ENCODE results near the gene TCF12. TPM values are rescaled to one million over a fixed set of nuclear protein-coding genes. Genes with fewer than 3 reads are reported as not detected.
"Not testable (repeated sequence)": the region's sequence is repeated elsewhere in the genome, so short reads cannot be mapped to it uniquely, and the experiment has no call there.

TCF12 gene
- total RNA-seq, 1 donor from 2014 or later = 149 TPM

DNA sequence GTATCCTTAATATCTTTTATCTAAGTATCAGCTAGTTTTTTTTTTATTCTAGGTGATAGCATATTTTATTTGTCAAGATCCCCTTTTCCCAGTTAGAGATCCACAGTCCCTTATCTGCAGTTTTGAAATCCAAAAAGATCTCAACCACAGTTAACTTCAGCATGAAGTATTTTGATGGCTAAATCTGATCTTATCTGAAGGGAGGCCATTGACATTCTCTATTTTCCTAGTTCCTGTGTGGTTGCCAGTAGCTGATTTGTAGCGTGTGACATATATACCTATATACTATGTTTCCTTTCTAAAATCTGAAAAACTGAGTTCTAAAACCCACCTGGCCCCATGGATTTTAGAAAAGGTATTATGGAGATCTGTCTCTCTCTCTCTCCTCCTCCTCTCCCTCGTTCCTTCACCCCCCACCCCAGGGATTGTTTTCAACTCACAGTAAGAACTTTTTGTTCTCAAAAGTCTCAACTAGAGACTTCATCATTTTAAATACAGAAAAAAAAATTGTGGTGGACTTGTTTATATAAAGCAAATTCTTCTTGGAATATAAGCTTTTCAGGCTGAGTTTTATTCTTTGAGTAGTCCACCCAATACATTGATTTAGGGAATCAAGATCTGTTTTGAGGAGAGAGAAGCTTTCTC lies 12.3 kb downstream of the TCF12 start:
- peaks cover under 1% of the 10 kb centered on the region for H3F3A ChIP-seq (ENCODE audit: low read depth)
- no peak overlapping the region for H3K4me2 ChIP-seq
- H3K9ac ChIP-seq = no peak overlapping the region
- H3K4me1 ChIP-seq = peaks cover 44% of the 10 kb centered on the region
- Mint-ChIP-seq H3K27ac (no peak overlapping the region), H3K27me3 (ENCODE audit: insufficient read depth, low read depth) (no peaks in the 10 kb centered on the region), H3K4me1 (peaks cover 7% of the 10 kb centered on the region), H3K36me3 (peaks cover 70% of the 10 kb centered on the region), H3K9me3 (peaks cover 21% of the 10 kb centered on the region), H3K4me3 (no peak overlapping the region)
- no peaks in the 10 kb centered on the region for H3K27me3 ChIP-seq
- no peaks in the 10 kb centered on the region for H3K9me3 ChIP-seq (ENCODE audit: low read depth)
- H2AFZ ChIP-seq (replicated peaks) = no peak overlapping the region
- H3K36me3 ChIP-seq = peaks cover 1% of the 10 kb centered on the region
- peaks cover 100% of the 10 kb centered on the region for H3K79me2 ChIP-seq (ENCODE audit: low read depth)
- no peak overlapping the region for H3K4me3 ChIP-seq
- peaks cover 76% of the 10 kb centered on the region for H4K20me1 ChIP-seq (ENCODE audit: low read depth)
- no peak overlapping the region for H3K27ac ChIP-seq
- TF ChIP-seq EZH2 (IDR thresholded peaks at IDR 0.05) = no peak
- TF ChIP-seq, protein P1, sequence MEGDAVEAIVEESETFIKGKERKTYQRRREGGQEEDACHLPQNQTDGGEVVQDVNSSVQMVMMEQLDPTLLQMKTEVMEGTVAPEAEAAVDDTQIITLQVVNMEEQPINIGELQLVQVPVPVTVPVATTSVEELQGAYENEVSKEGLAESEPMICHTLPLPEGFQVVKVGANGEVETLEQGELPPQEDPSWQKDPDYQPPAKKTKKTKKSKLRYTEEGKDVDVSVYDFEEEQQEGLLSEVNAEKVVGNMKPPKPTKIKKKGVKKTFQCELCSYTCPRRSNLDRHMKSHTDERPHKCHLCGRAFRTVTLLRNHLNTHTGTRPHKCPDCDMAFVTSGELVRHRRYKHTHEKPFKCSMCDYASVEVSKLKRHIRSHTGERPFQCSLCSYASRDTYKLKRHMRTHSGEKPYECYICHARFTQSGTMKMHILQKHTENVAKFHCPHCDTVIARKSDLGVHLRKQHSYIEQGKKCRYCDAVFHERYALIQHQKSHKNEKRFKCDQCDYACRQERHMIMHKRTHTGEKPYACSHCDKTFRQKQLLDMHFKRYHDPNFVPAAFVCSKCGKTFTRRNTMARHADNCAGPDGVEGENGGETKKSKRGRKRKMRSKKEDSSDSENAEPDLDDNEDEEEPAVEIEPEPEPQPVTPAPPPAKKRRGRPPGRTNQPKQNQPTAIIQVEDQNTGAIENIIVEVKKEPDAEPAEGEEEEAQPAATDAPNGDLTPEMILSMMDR (IDR thresholded peaks at IDR 0.05) = no peak
- no peak for TF ChIP-seq EZH2phosphoT487 (IDR thresholded peaks at IDR 0.05)
- DNase-seq (ENCODE audit: low spot score) = no peak

DNA sequence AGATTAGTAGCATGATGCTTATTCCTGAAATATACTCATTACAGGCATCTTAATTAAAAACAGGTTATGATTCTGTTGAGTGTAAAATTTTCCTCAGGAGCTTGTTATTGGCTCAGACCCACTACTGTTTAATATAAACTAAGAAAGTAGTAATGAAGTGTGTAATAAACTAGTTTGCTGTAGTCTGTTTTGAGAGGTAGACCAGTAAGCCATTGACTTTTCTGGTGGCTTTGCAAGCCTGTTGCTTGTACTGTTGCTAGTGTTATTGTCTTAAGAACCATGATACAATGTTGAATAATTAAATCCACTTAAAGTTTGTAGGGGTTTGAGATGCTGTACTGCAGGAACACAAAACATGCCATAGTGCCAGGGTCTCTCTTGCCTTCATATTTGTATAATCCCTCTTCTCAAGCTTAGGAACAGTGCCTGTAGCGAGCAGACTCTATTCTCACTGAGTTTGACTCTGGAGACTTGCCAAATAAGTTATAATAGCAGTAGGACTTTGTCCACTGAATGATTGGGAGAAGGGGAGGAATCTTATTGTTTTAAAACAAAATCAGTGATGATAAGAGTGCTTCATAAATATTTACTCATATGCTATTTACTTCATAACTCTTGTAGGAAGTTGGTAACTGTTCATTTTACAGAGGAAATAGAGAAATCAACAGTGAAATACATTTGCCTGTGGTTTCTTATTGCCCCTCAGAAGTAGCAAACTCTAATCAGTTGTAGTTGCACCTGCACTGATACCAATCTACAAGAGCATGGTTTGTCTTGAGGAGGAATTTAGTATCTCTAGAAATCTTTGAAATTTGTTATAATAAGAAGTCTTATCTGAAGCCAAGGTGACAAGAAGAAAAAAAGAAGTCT lies 13.4 kb downstream of the TCF12 start:
- Mint-ChIP-seq H3K36me3 (peaks cover 74% of the 10 kb centered on the region), H3K27me3 (ENCODE audit: insufficient read depth, low read depth) (no peaks in the 10 kb centered on the region), H3K4me3 (no peak overlapping the region), H3K27ac (no peak overlapping the region), H3K9me3 (peaks cover 32% of the 10 kb centered on the region), H3K4me1 (peaks cover 5% of the 10 kb centered on the region)
- Histone ChIP-seq H3K4me1 (peaks cover 40% of the 10 kb centered on the region), H2AFZ (replicated peaks) (no peak overlapping the region), H3F3A (ENCODE audit: low read depth) (no peaks in the 10 kb centered on the region), H3K9me3 (ENCODE audit: low read depth) (no peaks in the 10 kb centered on the region), H3K79me2 (ENCODE audit: low read depth) (peaks cover 100% of the 10 kb centered on the region), H3K36me3 (peaks cover 5% of the 10 kb centered on the region), H3K4me3 (no peak overlapping the region), H3K4me2 (no peak overlapping the region), H3K27ac (no peak overlapping the region), H3K27me3 (no peaks in the 10 kb centered on the region), H4K20me1 (ENCODE audit: low read depth) (peaks cover 66% of the 10 kb centered on the region), H3K9ac (no peak overlapping the region)
- TF ChIP-seq EZH2phosphoT487 (IDR thresholded peaks at IDR 0.05) (no peak), EZH2 (IDR thresholded peaks at IDR 0.05) (no peak)
- TF ChIP-seq, protein P1 (IDR thresholded peaks at IDR 0.05) = no peak
- DNase-seq (ENCODE audit: low spot score) = no peak

DNA sequence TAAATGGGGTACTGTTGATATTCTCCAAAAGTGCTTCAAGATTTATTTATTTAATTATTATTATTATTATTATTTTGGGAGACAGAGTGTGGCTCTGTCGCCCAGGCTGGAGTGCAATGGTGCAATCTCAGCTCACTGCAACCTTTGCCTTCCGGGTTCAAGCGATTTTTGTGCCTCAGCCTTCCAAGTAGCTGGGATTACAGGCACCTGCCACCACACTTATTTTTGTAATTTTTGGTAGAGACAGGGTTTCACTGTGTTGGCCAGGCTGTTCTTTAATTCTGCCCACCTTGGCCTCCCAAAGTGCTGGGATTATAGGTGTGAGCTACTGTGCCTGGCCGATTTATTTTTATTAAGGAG lies 14.0 kb downstream of the TCF12 start:
- not testable (repeated sequence) for H3K4me3 ChIP-seq; H3K27me3 Mint-ChIP-seq (ENCODE audit: insufficient read depth, low read depth); H3K27ac Mint-ChIP-seq; H3K9me3 ChIP-seq (ENCODE audit: low read depth); H2AFZ ChIP-seq (replicated peaks); H3K27me3 ChIP-seq; H3K4me2 ChIP-seq; H3K4me3 Mint-ChIP-seq; H3K4me1 Mint-ChIP-seq; DNase-seq (ENCODE audit: low spot score); H3F3A ChIP-seq (ENCODE audit: low read depth); H3K36me3 ChIP-seq; H3K9ac ChIP-seq; H3K27ac ChIP-seq
- Histone ChIP-seq H4K20me1 (ENCODE audit: low read depth) (peaks cover 66% of the 10 kb centered on the region), H3K79me2 (ENCODE audit: low read depth) (peaks cover 100% of the 10 kb centered on the region), H3K4me1 (peaks cover 34% of the 10 kb centered on the region)
- peaks cover 38% of the 10 kb centered on the region for H3K9me3 Mint-ChIP-seq
- H3K36me3 Mint-ChIP-seq = peaks cover 76% of the 10 kb centered on the region

DNA sequence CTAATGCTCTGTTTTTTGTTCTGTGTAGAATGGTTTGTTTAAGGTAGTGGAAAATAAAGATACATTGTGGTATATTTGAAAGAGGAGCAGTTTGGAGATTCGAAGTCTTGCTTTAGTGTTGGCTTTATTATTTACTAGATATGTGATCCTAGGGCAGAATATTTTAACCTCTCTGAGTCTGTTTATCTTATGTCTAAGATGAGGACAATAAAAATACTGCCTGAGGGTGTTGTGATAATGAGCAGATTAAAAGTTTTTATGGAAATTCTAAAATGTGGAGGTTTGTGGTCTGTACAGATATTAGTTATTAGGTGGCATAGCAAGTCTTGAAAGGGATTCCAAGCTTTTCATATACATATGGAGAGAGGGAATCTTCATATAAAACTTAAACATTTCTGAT lies 15.0 kb downstream of the TCF12 start:
- Mint-ChIP-seq H3K36me3 (peaks cover 79% of the 10 kb centered on the region), H3K27me3 (ENCODE audit: insufficient read depth, low read depth) (no peaks in the 10 kb centered on the region), H3K4me3 (no peak overlapping the region), H3K9me3 (peaks cover 46% of the 10 kb centered on the region), H3K4me1 (no peaks in the 10 kb centered on the region), H3K27ac (no peak overlapping the region)
- Histone ChIP-seq H3K4me1 (peaks cover 25% of the 10 kb centered on the region), H3K36me3 (peaks cover 5% of the 10 kb centered on the region), H3K27ac (no peak overlapping the region), H3K9ac (no peak overlapping the region), H2AFZ (replicated peaks) (no peak overlapping the region), H3K4me2 (no peak overlapping the region), H3F3A (ENCODE audit: low read depth) (no peaks in the 10 kb centered on the region), H3K27me3 (no peaks in the 10 kb centered on the region), H3K4me3 (no peak overlapping the region), H3K9me3 (ENCODE audit: low read depth) (no peaks in the 10 kb centered on the region), H4K20me1 (ENCODE audit: low read depth) (peaks cover 65% of the 10 kb centered on the region), H3K79me2 (ENCODE audit: low read depth) (peaks cover 100% of the 10 kb centered on the region)
- TF ChIP-seq, protein P1 (IDR thresholded peaks at IDR 0.05) = no peak
- no peak for TF ChIP-seq EZH2phosphoT487 (IDR thresholded peaks at IDR 0.05)
- no peak for TF ChIP-seq EZH2 (IDR thresholded peaks at IDR 0.05)
- DNase-seq (ENCODE audit: low spot score) = no peak
